Stimulated activated CD4-positive, alpha-beta T cell treated with anti-CD3 and anti-CD28 coated beads, Interleukin-4, amount 100 ng/mL, for 1 hour (primary cell): ENCODE measurements around the gene SYTL1.
A peak's percentile ranks its signal among the peaks of the same experiment; 100 is the strongest.

Source experiments
- DNase-seq: peaks from one replicate; pipeline ENCODE4 v3.0.0-alpha.2; 2020

Gene SYTL1

DNA sequence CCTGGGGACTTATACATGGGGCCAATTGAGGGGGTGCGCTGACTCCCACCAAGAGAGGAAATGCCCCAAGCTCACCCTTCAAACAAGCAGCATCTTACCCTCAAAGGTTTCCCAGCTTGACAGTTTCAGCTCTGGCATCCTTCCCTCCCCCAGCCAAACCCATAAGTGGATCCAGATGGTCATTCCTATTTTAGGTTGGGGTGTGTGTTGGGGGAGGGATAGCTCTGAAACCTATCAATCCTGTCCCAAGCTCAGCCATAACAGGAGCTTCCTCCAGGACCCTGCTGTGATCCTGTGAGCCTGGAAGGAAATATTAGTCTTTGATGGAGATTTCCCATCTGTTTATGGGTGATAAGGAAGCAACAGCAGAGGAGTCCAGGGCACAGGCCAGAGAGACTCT, 23.2 kb upstream of the SYTL1 start:
- no peak for DNase-seq

DNA sequence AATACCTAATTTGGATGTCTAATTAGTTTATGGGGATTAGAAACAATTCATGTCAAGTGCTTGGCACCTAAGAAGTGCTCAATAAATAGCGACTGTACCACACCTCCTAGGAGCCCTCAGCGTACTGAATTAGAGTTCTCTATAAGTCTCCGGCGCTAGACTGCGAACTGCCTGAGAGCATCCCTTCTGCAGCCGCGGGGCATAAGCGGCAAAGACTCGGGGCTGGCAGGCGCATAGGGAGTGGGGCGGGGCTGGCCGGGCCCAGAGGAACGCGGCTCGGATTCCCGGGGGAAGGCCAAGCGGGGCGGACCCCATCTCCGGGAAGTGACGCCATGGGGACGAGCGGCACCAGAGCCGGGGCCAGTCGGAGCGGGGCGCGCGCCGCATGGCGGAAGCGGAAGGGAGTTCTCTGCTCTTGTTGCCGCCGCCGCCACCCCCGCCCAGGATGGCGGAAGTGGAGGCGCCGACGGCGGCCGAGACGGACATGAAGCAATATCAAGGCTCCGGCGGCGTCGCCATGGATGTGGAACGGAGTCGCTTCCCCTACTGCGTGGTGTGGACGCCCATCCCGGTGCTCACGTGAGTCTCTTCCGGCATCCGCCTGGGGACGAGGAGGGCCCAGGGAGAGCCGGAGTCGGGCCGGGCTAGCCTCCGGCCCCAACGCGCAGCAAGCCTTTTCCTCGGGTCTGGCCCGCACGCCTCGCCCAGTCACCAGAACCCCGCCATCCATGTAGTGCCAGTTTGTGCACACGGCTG, 19.8 kb upstream of the SYTL1 start, which contains the start of gene TMEM222:
TMEM222 (plus strand) TSS at position 351 of the 756 bp plus-strand sequence; CDS start at position 386, 35 bp downstream.
- peak; percentile 97 for DNase-seq

DNA sequence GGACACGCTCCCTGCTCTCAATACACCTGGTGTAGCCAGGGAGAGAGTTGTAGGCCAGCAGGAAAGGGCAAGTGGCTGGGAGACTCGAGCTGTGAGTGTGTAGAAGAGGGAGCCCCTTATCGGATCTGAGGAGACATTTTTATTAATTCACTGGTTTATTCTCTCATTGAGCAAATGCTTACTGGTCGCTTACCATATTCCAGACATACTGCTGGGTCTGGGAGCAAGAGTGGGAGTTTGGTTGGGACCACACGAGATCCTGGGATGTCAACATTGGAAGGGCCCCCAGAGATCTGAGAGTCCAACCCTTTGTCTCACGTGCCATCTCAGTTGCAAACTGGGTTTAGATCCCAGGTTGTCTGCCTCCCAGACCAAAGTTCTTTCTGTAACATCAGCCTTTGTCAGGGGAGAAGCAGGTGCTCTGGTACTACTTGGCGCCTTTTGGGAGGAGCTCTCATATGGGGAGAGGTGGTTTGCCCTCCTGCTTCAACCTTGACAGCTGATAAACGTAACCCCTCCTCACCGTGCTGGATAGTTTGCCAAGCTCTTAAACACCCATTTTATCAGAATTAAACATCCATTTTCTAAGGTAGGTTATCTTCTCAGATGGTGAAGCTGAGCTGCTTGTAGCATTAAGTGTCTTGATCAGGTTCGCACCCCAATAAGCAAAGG, 19.1 kb upstream of the SYTL1 start:
- DNase-seq = no peak

DNA sequence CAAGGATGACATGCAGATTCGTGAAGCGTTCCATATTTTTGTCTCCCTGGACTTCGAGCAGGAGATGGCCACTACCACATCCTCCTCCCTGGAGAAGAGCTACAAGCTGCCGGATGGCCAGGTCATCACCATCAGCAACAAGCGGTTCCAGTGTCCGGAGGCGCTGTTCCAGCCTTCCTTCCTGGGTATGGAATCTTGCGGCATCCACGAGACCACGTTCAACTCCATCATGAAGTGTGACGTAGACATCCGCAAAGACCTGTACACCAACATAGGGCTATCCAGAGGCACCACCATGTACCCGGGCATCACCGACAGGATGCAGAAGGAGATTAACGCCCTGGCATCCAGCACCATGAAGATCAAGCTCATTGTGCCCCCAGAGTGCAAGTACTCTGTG, 16.5 kb upstream of the SYTL1 start:
- no peak for DNase-seq

DNA sequence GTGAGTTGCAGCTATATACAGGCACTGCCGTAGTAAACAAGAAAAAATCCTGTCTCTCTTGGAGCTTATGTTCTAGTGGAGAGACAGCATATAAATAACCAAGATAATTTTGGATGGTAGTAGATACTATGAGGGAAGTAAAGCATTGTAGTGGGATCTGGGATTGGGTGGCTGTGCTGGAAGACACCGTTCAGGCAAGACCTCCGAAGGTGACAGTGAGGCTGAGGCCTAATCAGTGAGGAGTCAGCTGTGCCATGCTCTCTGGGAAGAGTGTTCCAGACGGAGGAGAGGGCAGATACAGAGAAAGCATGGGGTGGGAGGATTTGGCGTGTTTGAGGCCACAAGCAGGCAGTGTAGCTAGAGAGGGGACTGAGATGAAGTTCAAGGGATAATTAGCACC, 13.9 kb upstream of the SYTL1 start:
- DNase-seq = no peak

DNA sequence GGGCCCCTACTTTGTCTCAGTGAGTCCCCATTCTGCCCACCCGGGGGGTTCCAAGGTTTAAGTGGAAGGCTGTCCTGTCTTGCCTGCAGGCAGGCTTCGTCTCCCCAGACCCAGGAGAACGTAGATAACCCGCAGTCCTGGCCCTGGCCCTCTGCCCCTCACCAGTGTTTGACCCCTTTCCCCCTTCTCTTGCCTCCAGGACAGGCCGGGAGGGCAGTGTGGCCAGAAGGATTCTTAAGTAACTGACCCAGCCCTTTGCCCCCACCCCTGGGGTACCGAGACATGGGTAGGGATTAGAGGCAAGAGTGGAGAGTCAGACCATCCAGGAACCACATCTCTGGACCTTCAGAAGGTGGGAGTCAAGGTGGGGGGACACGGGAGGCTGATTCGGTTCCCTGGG, 11.0 kb upstream of the SYTL1 start:
- DNase-seq = no peak

DNA sequence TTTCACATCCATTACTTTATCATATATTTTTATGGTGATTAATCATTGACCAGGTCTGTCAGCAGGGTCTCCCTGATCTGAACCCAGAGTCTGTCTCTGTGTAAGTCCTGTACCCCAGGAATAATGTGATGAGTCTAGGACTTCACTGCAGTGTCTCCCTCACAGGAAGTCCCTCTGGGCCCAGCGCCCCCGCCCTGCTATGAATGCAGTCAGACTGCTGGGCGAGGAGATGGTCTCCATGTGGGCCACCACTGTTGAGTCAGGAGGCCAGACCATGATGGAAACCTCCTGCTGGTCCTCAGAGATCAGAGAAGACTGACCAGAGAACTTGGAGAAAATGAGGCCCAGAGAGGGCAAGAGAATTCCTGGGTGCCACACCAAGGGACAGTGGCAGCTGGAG, 10.4 kb upstream of the SYTL1 start:
- DNase-seq = no peak

DNA sequence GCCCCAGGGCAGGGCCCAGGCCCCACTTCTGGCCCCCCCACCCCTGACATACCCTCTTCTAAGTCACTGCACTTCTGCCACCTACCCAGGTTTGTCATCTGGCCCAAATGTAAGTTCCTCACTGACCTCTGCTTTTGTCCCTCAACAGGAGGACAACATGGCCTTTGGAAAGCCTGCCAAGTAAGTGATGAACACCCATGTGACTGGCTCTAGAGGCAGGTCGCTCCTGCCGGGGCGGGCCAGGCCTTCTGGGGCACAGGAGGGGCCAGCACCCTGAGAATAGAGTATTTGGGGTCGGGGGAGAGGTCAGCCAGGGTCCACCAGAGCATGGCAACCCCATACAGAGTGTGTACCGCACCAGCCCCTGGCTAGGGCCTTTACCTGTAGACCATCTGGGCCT, 9.9 kb upstream of the SYTL1 start:
- DNase-seq = no peak

DNA sequence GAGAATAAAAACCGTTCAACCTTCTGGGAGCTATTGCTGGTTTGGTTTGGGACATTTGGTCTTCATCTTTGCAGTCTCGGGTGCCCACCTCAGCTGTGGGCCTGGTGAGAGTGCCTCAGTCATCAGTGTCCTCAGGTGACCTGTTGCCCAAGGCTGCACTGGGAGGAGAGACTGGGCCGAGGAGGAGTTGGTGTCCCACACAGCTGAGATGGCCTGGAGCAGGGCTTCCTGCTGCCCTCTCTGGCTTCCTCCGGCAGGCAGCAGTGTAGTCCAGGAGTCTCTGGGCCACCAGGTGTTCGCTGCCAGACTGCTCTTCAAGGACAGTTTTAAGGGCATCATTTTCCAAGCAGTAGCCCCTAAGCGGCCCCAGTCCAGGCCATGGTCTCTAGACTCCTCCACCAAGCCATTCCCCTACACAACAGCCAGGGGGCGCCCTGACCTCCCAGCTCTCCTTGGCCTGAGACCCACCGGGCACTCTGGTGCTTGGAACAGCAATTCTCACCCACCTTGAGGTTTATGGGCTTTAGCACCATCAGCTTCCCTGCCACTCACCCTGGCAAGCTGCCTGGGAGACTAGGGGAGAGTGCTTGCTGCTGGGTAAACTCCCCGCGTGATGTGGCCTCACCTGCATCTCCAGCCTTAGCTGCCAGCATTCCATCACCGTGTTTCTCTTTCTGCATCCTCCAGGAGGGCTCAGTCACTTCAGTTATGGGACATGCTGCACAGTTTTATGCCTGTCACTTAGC, 9.1 kb upstream of the SYTL1 start:
- peak; percentile 60 for DNase-seq

DNA sequence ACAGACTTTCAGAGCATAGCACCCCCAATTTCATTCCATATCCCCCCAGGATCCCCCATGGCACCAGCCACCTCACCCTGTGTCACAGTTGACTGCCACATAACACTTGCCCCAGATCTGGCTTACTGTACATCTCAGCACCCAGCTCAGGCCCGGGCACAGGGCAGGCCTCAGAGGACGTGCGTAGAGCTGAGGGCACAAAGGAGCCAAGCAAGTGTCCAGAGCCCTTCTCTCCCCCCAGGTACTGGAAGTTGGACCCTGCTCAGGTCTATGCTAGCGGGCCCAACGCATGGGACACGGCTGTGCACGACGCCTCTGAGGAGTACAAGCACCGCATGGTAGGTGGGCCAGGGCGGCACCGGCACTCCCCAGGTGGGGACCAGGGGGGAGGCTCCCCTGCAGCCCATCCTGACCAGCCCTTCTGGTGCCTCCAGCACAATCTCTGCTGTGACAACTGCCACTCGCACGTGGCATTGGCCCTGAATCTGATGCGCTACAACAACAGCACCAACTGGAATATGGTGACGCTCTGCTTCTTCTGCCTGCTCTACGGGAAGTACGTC, 8.0 kb upstream of the SYTL1 start:
- no peak for DNase-seq

DNA sequence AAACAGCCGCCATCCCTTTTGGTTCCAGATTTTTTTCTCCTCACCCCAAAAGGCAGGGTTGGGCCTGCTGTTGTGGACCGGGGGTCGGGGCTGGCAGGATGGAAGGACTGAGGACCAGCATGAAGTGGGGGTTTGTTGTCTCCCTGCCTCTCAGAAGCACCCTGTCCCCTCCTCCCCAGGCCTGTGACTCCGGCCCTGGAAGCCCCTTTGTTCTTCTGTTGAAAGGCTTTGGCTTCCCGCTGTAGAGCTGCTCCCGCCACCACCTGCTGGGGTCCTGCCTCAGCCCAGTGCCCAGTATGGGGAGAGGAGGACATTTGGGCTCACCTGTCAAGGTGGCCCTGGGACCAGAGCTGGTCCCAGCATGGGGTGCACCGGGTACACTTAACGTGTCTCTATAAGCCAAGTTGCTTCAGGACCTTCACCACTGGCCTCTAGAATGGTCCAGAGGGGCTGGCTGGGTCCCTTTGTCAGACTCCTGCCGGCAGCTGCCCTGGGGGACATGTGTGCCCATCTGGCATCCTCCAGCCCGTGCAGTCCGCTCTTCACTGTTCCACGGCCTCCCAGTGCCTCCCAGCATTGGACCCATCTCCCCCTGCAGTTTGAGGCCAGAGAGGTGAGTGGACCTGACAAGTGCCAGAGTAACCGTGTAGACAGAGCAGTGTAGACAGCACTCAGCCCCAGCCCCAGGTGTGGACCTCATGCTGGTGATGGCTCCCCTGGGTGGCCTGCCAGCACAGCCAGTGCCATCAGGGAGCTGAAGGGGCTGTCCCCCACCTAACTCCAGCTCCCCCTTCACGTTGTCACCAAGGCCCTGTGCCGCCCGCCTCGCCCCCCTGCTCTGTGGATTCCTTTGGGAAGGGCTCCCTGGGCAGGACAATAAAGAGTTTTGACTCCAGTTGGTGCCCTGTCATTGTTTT, 6.1 kb upstream of the SYTL1 start:
- no peak for DNase-seq

DNA sequence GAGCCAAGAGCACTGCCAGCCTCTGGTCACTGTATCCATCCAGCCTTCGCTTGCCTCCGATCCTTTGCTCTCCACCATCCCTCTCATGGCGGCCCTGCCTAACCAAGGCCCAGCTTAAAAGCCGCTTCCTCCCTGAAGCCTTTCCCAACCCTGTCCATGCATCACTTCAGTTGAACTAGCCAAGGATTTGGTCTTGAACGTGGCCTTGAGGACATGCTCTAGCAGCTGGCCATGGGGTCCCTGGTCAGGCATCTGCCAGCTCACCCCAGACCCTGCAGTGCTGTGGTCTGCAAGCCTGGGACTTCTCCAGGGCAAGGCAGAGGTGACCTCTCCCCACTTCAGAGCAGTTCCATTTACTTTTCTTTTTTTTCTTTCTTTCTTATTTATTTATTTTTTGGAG, 5.1 kb upstream of the SYTL1 start:
- no peak for DNase-seq

DNA sequence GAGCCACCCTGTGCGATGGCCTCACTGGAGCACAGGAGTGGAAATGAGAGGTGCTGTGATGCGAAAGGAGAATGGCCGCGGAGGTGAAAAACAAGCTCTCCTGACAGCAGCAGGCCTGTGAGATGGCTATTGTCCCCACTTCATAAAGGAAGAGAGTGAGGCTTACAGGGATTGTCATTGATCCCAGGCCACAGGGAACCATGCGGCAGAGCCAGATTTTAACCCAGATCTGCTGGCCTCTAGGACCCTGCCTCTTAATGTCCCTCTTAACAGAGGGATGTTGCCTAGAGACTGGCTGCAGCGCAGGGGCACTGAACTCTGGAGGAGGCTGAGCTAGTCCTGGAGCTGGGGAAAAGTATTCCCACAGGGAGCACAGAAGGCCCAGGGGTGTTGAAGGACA, 3.1 kb upstream of the SYTL1 start:
- DNase-seq = no peak

DNA sequence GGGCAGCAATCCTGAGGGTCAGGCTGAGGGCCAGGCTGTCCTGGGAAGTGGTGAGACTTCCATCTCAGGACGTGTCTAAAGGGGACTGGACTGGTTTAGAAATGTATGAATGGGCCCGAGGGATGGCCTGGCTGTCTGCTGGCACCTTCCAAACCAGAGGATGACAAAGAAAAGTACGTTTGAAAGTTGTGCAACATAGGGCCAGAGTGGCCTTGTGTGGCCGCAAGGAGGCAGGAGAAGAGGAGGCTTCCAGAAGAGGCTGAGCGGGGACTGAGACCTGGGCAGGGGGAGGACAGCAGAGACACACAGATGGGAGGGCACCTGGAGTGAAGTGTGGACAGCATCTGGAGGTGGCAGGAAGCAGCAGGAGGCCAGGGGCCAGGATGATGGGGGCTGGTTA, 2.6 kb upstream of the SYTL1 start:
- no peak for DNase-seq

DNA sequence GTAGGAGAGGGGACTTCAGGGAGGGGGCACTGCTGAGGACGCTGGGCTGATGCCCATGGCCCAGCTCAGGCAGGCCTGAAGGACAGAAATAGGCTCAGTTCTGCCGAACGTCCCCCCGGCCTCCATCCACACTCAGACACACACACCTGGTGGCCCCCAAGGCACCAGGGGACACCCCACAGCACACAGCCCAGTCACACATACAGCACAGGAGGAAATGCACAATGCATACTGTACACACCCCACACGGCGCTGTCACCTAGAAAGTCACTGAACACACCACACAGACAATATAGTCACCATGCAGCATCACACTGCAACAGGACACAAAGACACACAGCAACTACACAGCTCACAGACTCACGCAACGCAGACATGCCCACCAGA, 562 bp downstream of the SYTL1 start:
- DNase-seq = peak; percentile 32

DNA sequence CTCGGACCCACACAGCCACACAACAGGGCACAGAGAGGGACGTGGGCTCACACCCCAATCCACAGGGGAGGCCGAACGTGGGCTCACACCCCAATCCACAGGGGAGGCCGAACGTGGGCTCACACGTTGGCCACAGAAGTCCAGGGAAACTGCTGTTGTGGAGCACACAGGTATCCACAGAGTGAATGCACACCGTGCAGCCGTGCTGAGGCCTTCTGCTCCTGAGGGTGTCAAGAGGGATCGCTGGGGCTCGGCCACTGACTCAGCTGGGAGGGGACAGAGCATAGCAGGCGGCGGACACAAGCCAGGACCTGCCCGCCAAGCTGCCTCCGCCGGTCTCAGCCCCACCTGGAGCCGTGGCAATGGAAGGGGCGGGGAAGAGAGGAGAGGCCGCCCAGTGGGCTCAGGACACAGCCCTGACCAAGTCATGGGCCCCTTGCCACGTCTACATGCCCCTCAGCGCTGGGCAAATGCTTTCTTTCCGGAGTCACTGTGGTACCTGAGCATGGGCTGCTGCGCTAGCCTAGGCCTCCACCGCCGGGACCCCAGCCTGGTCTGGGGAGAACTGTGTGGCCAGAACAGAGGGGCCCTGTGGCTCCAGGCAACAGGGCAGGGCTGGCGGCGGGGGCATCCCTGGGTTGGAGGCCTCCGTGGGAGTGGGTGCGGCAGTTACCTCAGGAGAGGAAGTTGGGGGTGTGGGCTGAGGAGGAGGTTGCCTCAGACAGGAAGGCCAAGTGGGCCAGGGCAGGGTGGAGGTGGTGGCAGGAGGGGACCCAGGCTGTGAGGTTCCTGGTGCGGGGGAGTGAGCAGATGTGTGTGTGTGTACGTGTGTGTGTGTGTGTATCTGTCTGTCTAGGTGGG, 1.2 kb downstream of the SYTL1 start:
- DNase-seq = peak; percentile 57

DNA sequence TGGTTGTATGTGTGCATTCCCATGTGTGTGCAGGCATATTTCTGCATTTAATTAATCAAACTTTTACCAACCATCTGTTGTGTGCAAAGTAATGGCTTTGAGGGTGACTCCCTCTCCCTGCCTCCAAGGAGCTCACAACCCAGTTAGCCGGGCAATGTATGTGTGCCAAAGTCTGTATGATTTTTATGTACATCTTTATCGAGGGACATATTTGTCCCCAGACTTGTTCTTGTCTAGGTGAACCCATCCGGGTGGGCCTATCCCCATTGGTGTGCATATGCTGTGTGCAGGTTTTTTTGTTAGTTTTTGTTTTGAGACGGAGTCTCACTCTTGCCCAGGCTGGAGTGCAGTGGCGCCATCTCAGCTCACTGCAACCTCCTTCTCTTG, 1.8 kb downstream of the SYTL1 start:
- DNase-seq = no peak

DNA sequence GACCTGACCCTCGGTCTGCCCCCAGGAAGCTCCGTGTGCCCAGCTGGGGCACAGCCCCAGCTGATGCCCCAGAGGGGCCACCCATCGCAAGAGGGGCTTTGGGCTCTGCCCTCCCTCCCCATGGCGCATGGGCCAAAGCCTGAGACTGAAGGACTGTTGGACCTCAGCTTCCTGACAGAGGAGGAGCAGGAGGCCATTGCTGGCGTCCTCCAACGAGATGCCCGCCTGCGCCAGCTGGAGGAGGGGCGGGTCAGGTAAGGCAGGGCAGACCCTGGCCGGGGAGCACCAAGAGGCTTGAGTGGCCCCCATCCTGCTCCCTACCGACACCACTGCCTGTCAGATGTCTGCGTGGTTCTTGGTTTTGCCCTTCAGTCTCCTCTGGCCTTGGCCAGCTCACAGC, 3.5 kb downstream of the SYTL1 start:
- DNase-seq = no peak

DNA sequence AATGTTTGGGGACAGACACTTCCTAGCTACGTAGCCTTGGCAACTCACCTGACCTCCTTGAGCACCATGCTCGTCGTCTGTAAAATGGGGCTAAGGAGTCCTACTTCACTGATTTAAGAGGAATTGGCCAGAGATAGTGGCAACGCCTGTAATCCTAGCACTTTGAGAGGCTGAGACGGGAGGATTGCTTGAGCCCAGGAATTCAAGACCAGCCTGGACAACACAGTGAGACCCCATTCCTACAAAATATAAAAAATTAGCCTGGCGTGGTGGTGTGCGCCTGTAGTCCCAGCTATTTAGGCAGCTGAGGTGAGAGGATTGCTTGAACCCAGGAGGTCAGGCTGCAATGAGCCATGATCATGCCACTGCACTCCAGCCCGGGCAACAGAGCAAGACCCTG, 4.5 kb downstream of the SYTL1 start:
- DNase-seq = no peak

DNA sequence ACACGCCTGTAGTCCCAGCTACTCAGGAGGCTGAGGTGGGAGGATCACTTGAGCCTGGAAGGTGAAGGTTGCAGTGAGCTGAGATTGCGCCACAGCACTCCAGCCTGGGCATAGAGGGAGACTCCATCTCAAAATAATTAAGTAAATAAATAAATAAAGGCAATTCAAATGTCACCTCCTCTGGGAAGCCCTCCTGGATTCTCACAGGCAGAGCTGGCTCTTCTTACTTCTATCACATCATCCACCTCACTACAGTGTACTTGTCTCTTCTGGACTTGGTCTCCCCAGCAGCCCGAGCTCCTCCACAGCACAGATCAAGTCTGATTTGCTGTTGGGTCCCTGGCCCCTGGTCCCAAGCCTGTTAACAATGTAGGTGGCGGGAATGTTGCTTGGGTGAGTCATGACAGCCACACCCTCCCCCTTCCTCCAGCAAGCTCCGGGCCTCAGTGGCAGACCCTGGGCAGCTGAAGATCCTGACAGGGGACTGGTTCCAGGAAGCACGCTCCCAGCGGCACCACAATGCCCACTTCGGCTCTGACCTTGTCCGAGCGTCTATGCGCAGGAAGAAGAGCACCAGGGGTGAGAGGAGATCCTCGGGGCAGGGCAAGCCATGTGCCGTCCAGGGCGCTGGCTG, 5.3 kb downstream of the SYTL1 start:
- DNase-seq = no peak
